Sigmoid colon (tissue), 3 donors: ENCODE results near the gene PRKCA.

Experiments used
- POLR2A ChIP-seq, 2 donors: fragments of 450-650 bp; IDR thresholded peaks; one replicate each; pipeline ENCODE4 v1.6.1; 2016; ENCODE audit warnings: antibody characterized with exemption in 2 of 2, mild to moderate bottlenecking in 2 of 2, moderate library complexity in 2 of 2
- TF ChIP-seq, protein P1 (sequence below), 4 experiments: fragments of 450-650 bp in 3 of 4; fragments of 200-600 bp in 1 of 4; IDR thresholded peaks; one replicate each; pipeline ENCODE4 v1.5.1; 2016 to 2019; ENCODE audit warnings: antibody characterized with exemption in 4 of 4, mild to moderate bottlenecking in 3 of 4, moderate library complexity in 2 of 4

DNA sequence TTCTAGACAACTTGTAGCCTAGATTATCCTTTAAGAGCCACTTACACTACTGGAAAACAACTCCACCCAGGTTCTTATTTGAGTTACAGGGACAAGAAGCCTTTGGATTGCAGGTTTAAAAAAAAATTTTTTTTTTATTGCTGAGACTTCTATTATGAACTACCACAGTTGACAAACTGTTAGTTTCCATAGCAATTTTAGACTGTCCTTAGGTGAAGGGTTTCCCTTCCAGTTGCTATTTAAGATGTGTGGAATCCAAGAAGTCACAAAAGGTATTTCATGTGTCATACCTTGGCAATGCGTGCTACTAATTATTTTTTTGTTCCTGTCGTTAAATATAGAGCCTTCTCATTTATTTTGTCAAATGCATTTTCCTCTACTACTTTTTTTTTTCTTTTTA lies 253.2 kb downstream of the PRKCA start:
- TF ChIP-seq POLR2A (IDR thresholded peaks at IDR 0.05) = no peak
- TF ChIP-seq, protein P1, sequence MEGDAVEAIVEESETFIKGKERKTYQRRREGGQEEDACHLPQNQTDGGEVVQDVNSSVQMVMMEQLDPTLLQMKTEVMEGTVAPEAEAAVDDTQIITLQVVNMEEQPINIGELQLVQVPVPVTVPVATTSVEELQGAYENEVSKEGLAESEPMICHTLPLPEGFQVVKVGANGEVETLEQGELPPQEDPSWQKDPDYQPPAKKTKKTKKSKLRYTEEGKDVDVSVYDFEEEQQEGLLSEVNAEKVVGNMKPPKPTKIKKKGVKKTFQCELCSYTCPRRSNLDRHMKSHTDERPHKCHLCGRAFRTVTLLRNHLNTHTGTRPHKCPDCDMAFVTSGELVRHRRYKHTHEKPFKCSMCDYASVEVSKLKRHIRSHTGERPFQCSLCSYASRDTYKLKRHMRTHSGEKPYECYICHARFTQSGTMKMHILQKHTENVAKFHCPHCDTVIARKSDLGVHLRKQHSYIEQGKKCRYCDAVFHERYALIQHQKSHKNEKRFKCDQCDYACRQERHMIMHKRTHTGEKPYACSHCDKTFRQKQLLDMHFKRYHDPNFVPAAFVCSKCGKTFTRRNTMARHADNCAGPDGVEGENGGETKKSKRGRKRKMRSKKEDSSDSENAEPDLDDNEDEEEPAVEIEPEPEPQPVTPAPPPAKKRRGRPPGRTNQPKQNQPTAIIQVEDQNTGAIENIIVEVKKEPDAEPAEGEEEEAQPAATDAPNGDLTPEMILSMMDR (IDR thresholded peaks at IDR 0.05) = no peak
